Ovary (tissue), 3 donors: ENCODE measurements around the gene EHMT2.

ENCODE experiments used
- CTCF ChIP-seq, 3 donors: fragments of 450-650 bp in 2 of 3; fragments of 200-600 bp in 1 of 3; IDR thresholded peaks; one replicate each; pipeline versions ENCODE4 v1.5.1 to v1.8.0; 2016 to 2022; ENCODE audit warnings: antibody characterized with exemption in 3 of 3, mild to moderate bottlenecking in 1 of 3
- POLR2A ChIP-seq: fragments of 450-650 bp; IDR thresholded peaks from one replicate; pipeline ENCODE4 v1.6.1; 2017; ENCODE audit warnings: antibody characterized with exemption, mild to moderate bottlenecking, moderate library complexity
- donor health status: DM: no; HTN: no; CAD: no.

DNA sequence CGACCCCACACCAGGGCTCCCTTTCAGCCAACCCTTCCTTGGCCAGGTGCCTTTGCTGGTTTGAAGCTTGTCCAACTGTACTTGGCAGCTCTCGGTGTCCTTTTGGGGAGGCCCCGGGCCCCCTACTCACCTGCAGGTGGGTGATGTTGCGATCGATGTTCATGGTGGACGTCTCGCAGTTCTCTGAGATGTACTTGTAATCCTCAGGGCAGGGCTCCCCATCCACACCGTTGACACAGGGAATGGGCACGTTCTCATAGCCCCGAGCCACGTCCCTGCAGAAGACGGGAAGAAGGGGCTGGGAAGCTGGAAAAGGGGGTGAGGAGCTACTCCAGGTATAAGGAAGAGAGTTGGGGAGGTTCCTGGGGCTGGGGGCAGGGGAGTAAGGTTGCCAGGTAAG is 13.8 kb downstream of the EHMT2 start:
- TF ChIP-seq CTCF (IDR thresholded peaks at IDR 0.05) (no peak), POLR2A (no peak)
